NCI-H526 (cell line): ENCODE data around the gene MBOAT7.
"Not testable (repeated sequence)": the region's sequence is repeated elsewhere in the genome, so short reads cannot be mapped to it uniquely, and the experiment has no call there.

Experiments
- DNase-seq, 2 experiments: peaks; one replicate each; lab custom pipeline; 2025; lab: John Stamatoyannopoulos, UW

Gene MBOAT7

DNA sequence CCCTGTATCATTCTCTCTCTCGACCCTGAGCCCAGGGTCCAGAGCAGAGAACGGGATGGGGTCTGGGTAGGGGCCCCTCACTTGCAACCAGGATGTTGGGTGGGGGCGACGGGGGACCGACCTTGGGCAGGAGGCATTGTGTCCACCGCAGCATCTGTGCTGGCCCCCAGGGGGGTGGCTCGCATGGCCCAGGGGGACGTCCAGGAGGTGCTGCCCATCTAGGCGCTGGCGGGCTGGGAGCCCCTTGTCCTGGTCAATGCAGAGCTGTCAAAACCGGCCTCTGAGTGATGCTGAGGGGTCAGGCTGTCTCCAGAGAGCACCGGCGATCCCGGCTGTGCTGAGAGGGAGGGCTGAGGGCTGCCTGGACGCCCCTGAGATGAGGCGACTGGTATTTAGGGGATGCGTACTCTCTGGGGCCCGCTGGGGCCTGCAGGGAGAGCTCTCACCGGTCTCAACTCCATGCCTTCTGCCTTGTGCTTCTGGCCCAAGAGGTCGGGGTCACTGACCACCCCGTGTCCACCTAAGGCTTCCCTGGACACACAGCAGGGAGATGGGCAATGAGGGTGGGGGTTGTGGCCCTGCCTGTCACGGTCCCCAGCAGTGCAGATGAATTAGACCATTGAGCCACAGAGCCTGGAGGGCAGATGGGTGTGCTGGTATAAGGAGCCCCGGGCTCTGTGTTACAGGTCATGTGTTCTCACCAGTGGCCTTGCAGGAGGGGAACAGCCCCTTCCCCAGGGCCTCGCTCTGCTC is 19.9 kb upstream of the MBOAT7 start:
- DNase-seq, result no peak

DNA sequence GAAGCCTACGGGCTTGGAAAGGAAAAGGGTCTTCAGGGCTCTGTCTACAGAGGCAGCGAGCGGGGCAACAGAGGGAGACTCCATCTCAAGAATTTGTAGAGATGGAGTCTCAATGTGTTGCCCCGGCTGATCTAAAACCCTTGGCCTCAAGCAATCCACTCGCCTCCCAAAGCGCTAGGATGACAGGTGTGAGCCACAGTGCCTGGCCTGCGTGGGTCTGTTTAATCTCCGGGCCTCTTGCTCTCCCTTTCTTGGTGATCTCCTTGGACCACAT is 19.3 kb upstream of the MBOAT7 start:
- DNase-seq, result no peak

DNA sequence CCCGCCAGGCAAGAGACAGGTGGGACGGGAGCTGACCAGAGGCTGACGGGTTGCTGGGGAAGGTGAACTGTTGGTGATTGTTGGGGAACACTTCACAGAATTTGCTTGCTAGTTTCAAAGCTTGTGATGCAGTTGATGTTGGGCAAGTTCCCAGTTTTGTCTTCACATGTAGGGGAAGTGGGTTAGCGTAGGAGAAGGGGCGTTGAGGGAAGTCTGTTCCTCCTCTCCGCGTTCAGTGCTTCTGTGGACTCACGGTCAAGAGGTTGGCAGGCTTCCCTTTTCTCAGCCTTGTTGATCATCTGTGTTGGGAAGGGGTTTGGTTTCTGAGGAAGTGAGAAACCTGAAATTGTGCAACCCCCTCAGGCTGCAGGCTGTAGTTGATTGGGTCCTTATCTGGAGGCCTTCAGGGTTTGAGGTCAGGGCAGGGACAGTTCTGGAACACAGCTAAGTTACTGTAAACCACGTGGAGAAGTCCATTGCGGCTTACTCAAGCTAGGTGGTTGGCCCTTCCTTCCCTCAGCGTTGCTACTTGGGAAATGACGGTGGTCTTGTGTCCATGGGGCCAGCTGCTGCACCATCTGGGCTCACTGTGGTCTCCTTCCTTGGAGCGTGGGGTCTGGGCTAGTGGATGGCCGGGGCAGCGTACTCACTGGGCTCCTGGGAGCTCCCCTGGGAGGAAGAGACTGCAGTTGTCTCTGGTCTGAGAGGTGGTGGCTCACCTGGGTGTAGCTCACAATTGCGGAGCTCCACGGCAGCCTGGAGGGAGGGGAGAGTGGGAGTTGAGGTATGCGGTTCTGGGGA is 18.8 kb upstream of the MBOAT7 start:
- no peak for DNase-seq

DNA sequence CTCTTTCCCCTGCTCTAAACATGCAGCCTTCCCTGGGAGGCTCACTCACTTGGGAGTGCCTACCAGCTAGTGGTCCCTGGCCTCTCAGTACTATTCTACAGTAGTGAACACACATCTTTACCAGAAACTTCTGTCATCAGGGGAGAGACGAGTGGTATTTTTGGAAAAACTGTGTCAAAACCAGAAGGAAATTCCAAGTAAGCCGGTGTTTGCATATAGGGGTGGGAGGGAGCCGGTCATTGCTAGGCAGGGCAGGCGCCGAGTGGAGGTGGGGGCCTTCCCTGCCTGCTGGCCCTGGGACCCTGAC is 18.2 kb upstream of the MBOAT7 start:
- DNase-seq, result no peak

DNA sequence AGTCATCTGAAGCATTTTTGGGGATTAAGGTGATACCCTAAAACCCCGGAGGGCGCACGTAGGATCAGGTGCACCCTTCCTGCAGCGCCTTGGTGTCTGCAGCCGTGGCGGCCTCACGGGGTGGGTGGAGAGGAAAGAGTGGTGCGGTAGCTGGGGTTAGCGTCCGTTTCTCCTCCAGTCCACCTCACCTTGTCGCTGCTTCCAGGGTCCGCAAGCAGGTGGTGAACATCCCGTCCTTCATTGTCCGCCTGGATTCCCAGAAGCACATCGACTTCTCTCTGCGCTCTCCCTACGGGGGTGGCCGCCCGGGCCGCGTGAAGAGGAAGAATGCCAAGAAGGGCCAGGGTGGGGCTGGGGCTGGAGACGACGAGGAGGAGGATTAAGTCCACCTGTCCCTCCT is 17.8 kb upstream of the MBOAT7 start:
- not testable (repeated sequence) for DNase-seq

DNA sequence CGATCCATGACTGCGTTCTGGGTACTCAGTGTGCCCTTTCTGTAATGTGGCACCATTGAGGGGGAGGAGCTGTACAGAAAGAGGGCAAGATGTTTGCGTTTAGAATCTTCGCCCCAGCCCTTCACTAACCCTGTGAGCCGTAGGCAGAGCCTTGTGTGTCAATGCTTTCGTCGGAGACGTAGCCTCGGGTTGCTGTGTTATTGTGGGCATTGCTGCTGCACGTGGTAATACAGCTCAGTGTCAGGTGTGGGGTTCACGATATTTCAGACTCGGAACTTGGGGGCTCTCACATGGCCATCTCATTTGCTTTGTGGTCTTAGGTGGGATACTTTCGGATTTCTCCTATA is 17.4 kb upstream of the MBOAT7 start:
- DNase-seq, result no peak

DNA sequence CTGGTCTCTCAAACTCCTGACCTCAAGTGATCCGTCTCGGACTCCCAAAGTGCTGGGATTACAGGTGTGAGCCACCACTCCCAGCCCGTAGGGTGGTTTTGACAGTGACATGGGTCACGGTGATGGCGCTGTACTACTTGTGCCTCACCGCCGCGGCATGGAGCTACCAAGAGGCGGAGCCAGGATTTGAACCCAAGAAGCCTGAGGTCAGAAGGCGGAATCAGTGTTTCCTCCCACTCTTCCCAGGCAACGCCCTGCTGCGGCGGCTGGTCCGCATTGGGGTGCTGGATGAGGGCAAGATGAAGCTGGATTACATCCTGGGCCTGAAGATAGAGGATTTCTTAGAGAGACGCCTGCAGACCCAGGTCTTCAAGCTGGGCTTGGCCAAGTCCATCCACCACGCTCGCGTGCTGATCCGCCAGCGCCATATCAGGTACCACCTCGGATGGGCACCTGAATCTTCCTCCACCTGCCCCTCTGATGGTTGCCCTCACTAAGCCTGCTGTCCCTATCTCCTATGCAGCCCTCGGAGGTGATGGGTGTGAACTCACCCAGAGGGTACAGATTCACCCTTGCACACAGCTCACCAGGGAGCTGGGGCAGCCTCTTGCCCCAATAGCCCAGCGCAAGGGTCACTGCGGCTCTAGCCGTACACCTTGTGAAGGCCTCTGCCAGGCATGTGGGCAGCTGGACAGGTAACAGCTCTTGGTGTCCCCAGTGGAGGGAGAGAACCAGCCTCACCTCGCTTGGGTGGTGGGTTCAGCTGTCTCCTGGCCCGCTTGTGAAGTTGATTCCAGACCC is 16.9 kb upstream of the MBOAT7 start:
- no peak for DNase-seq

DNA sequence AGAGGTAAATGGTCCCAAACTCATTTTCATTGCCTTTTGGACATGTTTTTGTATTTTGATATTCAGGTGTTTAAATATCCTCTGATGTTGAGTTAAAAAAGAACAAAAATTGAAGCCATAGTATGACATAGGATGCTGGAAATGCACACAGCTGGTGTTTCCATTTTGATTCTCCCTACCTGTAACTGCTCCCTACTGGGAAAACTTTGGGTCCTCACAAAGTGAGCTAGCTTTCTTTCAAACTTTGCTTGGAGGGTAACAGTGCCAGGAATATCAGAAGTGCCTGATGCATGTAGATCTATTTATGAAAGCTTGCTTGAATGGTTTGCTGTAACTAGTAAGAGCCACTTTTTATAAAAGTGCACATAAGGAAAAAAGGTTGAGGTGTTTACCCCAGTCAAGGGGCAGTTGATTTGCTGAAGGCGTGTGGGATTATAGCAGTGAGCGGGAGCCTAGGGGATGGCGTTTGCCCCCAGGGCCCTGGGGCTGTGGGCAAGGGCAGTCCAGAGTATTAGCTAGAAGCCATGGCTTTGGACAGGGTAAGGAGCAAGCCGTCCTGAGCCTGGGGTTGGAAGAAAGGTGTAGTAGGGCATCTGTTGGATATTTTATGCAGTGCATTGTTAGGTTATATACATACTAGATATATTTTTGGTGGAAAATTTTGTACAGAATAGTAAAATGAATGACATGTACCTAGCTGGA is 15.5 kb upstream of the MBOAT7 start:
- DNase-seq, result no peak

DNA sequence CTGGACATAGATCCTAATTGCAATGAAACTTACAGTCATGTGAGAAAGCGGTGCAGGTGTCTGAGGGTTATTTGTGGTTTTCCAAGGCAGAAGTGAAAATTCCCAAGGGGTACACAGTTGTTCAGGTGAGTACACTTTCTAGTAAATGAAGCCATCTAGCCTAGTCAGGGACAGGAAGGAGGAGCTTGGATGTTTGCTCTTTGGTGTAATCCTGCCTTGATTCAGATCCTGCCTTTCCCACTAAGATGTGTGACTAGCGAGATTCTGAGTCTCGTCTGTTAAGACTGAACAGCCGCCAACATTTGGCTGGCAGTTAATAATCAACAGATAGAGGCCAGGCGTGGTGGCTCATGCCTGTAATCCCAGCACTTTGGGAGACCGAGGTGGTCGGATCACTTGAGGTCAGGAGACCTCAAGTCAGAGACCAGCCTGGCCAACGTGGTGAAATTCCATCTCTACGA is 13.8 kb upstream of the MBOAT7 start:
- DNase-seq, result no peak

DNA sequence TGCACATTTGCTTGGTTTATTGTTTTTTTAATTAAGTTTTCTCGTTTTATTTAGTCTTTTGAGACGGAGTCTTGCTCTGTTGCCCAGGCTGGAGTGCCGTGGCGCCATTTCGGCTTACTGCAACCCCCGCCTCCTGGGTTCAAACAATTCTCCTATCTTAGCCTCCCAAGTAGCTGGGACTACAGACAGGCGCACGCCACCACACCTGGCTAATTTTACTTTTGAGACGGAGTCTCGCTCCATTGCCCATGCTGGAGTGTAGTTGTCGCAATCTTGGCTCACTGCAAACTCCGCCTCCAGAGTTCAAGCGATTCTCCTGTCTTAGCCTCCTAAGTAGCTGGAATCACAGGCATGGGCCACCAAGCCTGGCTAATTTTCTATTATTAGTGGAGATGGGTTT is 12.6 kb upstream of the MBOAT7 start:
- no peak for DNase-seq

DNA sequence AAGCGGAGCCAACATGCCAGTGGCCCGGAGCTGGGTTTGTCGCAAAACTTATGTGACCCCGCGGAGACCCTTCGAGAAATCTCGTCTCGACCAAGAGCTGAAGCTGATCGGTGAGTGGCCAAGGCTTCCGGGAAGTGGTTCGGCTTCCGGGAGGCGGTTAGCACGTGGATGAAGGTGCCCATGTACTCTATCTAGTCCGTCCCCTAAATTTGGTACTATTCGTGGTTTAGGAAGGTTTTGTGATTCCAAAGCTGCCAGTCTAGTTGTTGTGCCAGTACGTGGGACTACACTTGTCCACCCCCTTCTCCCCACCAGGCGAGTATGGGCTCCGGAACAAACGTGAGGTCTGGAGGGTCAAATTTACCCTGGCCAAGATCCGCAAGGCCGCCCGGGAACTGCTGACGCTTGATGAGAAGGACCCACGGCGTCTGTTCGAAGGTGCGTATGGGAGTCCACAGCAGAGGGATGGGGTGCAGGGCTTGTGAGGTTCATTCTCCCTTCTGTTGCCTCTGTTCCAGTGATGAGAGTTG is 11.9 kb upstream of the MBOAT7 start:
- no peak for DNase-seq

DNA sequence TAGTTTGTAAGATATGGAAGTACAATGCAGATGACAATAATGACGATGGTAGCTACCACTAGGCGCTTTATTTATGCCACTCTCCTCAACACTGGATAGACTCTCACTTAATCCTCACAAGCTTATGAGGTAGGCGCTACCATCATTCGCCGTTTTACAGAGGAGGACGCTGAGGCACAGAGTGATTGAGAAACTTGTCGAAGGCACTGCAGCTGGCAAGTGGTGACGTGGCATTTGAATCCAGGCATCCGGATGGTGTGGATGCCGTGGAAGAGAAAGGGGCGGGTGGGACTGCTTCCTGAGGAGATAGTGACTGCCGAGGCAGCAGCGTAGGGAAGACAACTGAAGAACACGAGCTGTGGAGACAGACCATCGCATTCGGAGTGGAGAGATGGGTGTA is 10.0 kb upstream of the MBOAT7 start:
- DNase-seq, result no peak

DNA sequence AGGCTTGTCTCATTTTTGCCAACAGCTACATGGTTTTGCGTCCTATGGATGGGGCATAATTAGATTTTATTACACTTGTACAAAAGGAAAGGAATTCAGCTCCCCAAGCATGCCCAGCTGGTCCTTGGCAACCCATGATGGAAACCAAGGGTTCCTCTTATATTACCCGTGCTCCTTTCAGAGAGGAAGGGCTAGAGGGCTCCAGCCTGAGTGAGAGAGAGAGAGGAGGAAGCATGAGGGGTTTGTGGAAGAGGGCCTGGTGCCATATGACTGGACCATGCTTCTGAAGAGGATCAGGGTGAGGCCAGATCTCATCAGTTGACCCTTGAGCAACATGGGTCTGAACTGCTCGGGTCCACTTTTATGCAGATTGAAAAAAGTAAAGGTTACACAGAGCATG is 7.7 kb upstream of the MBOAT7 start:
- DNase-seq, result no peak

DNA sequence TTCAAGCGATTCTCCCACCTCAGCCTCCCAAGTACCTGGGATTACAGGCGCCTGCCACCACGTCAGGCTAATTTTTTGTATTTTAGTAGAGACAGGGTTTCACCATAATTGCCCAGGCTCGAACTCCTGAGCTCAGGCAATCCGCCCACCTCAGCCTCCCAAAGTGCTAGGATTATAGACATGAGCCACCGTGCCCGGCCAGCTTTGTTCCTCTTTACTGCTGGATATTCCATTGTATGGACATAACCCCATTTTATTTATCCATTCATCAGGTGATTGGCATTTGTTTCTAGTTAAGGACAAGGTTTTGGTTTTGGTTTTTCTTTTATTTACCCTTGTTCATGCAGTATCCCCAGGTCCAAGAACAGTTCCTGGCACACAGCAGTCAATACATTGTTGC is 7.2 kb upstream of the MBOAT7 start:
- DNase-seq, result no peak

DNA sequence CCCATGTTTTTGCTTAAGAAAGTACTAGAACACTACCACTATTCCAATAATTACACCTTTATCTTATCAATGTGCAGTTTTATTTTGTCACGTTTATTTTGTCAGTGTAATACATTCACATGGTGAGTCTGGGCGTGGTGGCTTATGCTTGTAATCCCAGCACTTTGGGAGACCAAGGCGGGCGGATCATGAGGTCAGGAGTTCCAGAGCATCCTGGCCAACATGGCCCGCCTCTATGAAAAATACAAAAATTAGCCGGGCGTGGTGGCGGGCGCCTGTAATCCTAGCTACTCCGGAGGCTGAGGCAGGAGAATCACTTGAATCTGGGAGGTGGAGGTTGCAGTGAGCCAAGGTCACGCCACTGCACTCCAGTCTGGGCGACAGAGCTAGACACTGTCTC is 5.1 kb upstream of the MBOAT7 start:
- DNase-seq, result not testable (repeated sequence)

DNA sequence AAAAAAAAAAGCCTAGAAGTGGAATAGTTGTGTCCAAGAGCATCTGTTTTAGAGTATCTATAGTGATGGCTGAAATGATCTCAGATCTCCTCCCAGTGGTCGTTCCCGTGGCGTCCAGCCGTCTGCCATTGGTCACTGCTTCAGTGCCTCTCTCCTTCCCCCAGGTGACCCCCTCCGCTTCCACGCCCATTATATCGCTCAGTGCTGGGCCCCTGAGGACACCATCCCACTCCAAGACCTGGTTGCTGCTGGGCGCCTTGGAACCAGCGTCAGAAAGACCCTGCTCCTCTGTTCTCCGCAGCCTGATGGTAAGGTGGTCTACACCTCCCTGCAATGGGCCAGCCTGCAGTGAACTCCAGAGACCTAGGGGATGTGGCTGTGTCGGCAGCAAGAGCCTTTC is 3.6 kb upstream of the MBOAT7 start:
- DNase-seq, result no peak

DNA sequence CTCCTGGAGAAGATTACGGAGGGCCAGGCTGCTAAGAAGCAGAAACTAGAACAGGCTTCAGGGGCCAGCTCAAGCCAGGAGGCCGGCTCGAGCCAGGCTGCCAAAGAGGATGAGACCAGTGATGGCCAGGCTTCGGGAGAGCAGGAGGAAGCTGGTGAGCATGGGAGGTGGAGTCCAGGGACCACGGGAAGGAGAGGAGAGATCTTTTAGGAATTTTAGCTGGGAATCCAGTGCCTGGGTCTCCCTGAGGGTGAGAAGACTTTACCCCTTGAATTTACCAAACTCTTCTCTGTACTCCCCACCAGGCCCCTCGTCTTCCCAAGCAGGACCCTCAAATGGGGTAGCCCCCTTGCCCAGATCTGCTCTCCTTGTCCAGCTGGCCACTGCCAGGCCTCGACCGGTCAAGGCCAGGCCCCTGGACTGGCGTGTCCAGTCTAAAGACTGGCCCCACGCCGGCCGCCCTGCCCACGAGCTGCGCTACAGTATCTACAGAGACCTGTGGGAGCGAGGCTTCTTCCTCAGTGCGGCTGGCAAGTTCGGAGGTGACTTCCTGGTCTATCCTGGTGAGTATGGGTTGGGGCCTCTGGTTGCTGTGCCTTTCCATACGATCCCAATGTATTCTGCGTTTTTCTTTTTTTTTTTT is 2.6 kb upstream of the MBOAT7 start:
- peak; percentile 50 to 62 for DNase-seq

DNA sequence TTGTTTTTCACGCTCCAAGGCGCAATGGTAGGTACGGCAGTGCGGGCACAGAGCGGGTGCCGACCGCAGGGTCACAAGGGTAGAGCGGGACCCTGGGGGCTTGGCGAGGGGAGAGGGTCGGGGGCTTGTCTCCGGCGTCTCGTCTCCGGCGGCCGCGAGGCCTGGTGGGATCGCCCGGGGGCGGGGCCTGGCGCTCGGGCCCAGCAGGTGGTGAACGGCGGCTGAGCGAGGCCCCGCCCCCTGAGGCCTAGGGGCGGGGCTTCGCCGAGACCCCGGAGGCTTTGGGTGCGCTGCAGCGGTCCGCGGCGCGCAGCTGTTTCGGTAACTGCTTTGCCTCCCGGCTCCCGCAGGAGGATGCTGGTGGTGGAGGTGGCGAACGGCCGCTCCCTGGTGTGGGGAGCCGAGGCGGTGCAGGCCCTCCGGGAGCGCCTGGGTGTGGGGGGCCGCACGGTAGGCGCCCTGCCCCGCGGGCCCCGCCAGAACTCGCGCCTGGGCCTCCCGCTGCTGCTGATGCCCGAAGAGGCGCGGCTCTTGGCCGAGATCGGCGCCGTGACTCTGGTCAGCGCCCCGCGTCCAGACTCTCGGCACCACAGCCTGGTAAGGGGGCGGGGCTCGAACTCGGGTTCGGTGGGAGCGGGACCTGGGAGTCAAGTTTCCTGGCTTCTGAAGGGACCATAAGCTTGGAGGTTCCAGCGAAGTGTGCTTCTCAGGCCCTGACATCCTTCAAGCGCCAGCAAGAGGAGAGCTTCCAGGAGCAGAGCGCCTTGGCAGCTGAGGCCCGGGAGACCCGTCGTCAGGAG is 1.8 kb upstream of the MBOAT7 start, which contains the start of gene TSEN34:
Gene TSEN34, plus strand, starts transcription at position 298 of the 800 bp plus-strand sequence. Its CDS starts 57 bp downstream, at position 355.
- peak; percentile 95 to 99 for DNase-seq

DNA sequence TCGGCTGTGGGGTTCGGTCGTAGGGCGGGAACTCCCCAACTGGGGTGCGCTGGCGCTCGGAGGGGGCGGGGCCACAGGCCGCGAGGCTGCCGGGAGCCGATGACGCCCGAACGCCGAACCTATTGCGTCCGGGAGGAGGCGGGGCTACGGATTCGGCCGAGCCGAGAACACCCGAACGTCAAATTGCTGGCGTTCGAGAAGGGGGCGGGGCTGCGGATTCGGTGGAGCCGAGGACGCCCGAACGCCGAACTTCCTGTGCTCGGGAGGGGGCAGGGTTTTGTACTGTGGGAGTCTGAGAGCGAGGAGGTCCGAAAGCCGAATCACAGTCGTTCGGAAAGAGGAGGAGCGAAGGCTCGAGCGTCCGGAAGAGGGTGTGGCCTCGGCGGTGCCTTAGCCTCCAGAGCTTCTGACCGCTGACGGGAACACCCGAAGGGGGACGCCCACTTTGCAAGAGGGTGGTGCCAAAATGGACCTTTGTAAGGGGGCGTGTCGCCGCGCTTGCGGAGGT is 1.2 kb upstream of the MBOAT7 start:
- peak; percentile 99 to 100 for DNase-seq

DNA sequence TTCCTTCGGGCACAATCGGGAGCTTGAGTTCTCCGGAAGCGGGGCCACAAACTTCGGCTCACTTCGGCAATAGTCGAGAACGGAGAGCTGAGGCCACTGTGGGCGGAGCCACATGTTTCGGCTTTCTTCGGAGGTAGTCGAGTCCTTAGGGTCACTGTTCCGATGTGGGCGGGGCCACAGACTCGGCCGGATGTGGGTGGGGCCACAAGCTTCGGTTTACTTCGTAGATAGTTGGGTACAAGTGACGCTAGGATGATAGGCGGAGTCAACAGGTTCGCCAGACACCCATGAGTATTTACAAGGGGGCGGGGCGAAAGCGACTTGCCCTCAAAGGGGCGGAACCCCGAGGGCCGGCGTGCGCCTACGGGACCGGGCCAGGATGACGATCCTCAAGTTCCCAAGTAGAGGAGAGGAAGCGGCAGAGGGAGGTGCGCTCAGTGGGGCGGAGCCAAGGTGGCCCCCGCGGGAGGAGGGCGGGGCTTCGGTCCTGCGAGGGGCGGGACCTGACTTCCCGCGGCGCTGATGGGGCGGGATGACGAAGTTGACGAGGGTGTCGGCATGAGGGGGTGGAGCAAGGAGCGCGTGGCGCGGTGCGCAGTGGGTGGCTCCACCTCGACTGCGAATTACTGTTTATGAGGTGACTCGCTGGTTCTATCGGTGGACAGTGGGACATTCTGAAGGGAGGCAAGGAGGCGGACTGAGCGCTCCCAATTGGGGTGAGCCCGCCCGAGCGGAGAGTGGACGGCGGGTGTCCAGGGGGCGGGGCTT is 539 bp upstream of the MBOAT7 start:
- peak; percentile 100 for DNase-seq
